ENCODE data around the gene DISC1.

Gene DISC1

GRCh38 chr1:231882790-231883189 is 256.2 kb downstream of the DISC1 start:
- Histone ChIP-seq H3K27me3 (ENCODE audit: control insufficient read depth in 5 of 5, insufficient read depth in 4 of 5, low read length in 5 of 5) (peaks cover 0 to 2% (median 0%) of the 10 kb centered on the region in 5 donors), H3K9me3 (ENCODE audit: control insufficient read depth in 5 of 5, low read length in 5 of 5) (no peaks in the 10 kb centered on the region), H3K9ac (ENCODE audit: low read length in 5 of 5) (no peak overlapping the region), H3K4me3 (ENCODE audit: low read depth in 1 of 5, low read length in 5 of 5) (no peak overlapping the region), H3K36me3 (ENCODE audit: control insufficient read depth in 5 of 5, insufficient read depth in 5 of 5, low read length in 5 of 5) (no peaks in the 10 kb centered on the region), H3K4me1 (ENCODE audit: control insufficient read depth in 5 of 5, insufficient read depth in 5 of 5, low read length in 5 of 5) (no peaks in the 10 kb centered on the region), H3K27ac (ENCODE audit: low read depth, low read length) (no peak overlapping the region)

GRCh38 chr1:231883382-231883781 is 256.8 kb downstream of the DISC1 start:
- no peaks in the 10 kb centered on the region for H3K9me3 ChIP-seq (ENCODE audit: control insufficient read depth in 5 of 5, low read length in 5 of 5)
- H3K27me3 ChIP-seq (ENCODE audit: control insufficient read depth in 5 of 5, insufficient read depth in 4 of 5, low read length in 5 of 5): peaks cover 0 to 2% (median 0%) of the 10 kb centered on the region in 5 donors
- no peak overlapping the region for H3K9ac ChIP-seq (ENCODE audit: low read length in 5 of 5)
- H3K4me1 ChIP-seq (ENCODE audit: control insufficient read depth in 5 of 5, insufficient read depth in 5 of 5, low read length in 5 of 5): no peaks in the 10 kb centered on the region
- H3K36me3 ChIP-seq (ENCODE audit: control insufficient read depth in 5 of 5, insufficient read depth in 5 of 5, low read length in 5 of 5): no peaks in the 10 kb centered on the region
- no peak overlapping the region for H3K4me3 ChIP-seq (ENCODE audit: low read depth in 1 of 5, low read length in 5 of 5)
- no peak overlapping the region for H3K27ac ChIP-seq (ENCODE audit: low read depth, low read length)

DNA sequence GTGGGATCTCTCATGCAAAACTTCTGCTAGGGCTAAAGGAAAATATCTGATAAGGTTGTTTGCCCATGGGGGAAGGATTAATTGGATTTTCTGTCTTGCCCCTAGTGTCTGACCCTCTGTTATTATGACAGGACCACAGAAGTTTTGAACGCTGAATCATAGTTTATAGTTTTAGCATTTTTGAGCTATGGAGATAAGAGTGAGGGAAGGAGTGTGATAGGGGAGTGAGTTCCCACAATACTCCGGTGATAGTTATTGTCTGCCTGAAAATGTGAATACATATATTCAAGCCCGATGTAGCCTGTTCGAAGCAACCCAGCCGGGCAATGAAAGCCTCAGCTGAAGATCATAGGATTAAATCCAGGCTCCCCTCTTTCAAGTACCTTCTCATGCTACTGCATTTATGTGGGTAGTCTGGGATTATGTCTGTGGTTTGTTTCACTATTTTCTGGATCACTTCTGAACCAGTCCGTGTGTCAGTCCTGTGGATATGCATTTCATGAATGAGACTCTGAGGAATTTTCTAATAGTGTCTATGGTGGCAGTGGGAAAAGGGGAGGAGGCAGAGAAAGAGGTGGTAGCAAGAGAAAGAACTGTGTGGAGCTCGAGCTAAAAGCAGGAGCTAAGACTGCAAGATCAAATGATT is 258.7 kb downstream of the DISC1 start:
- Histone ChIP-seq H3K27me3 (ENCODE audit: control insufficient read depth in 5 of 5, insufficient read depth in 4 of 5, low read length in 5 of 5) (peaks cover 0 to 2% (median 0%) of the 10 kb centered on the region in 5 donors), H3K4me1 (ENCODE audit: control insufficient read depth in 5 of 5, insufficient read depth in 5 of 5, low read length in 5 of 5) (no peaks in the 10 kb centered on the region), H3K4me3 (ENCODE audit: low read depth in 1 of 5, low read length in 5 of 5) (no peak overlapping the region), H3K27ac (ENCODE audit: low read depth, low read length) (no peak overlapping the region), H3K36me3 (ENCODE audit: control insufficient read depth in 5 of 5, insufficient read depth in 5 of 5, low read length in 5 of 5) (no peaks in the 10 kb centered on the region), H3K9ac (ENCODE audit: low read length in 5 of 5) (no peak overlapping the region), H3K9me3 (ENCODE audit: control insufficient read depth in 5 of 5, low read length in 5 of 5) (no peaks in the 10 kb centered on the region)

GRCh38 chr1:231887166-231887565 is 260.6 kb downstream of the DISC1 start:
- Histone ChIP-seq H3K9ac (ENCODE audit: low read length in 5 of 5) (no peak overlapping the region), H3K4me3 (ENCODE audit: low read depth in 1 of 5, low read length in 5 of 5) (no peak overlapping the region), H3K4me1 (ENCODE audit: control insufficient read depth in 5 of 5, insufficient read depth in 5 of 5, low read length in 5 of 5) (no peaks in the 10 kb centered on the region), H3K27me3 (ENCODE audit: control insufficient read depth in 5 of 5, insufficient read depth in 4 of 5, low read length in 5 of 5) (no peaks in the 10 kb centered on the region), H3K9me3 (ENCODE audit: control insufficient read depth in 5 of 5, low read length in 5 of 5) (no peaks in the 10 kb centered on the region), H3K27ac (ENCODE audit: low read depth, low read length) (no peak overlapping the region), H3K36me3 (ENCODE audit: control insufficient read depth in 5 of 5, insufficient read depth in 5 of 5, low read length in 5 of 5) (no peaks in the 10 kb centered on the region)

DNA sequence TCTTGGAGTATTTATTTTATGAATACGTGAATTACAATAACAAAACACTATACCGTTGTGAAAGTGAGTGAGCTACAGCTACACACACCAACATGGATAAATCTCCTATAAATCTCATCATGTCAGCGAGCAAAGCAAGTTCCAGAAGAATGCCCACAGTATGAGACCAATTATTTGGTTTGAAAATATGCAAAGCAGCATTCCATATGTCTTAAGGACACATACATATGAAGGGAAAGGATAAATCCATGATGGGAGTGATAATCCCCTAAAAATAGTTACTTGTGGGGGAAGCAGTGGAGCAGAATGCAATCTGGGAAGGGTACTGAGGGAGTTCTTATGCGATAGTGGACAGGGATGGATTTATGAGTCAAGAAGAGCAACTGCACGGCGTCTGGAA is 261.3 kb downstream of the DISC1 start:
- Histone ChIP-seq H3K27ac (ENCODE audit: low read depth, low read length) (no peak overlapping the region), H3K4me3 (ENCODE audit: low read depth in 1 of 5, low read length in 5 of 5) (no peak overlapping the region), H3K9ac (ENCODE audit: low read length in 5 of 5) (no peak overlapping the region), H3K27me3 (ENCODE audit: control insufficient read depth in 5 of 5, insufficient read depth in 4 of 5, low read length in 5 of 5) (no peaks in the 10 kb centered on the region), H3K4me1 (ENCODE audit: control insufficient read depth in 5 of 5, insufficient read depth in 5 of 5, low read length in 5 of 5) (no peaks in the 10 kb centered on the region), H3K36me3 (ENCODE audit: control insufficient read depth in 5 of 5, insufficient read depth in 5 of 5, low read length in 5 of 5) (no peaks in the 10 kb centered on the region), H3K9me3 (ENCODE audit: control insufficient read depth in 5 of 5, low read length in 5 of 5) (no peaks in the 10 kb centered on the region)

DNA sequence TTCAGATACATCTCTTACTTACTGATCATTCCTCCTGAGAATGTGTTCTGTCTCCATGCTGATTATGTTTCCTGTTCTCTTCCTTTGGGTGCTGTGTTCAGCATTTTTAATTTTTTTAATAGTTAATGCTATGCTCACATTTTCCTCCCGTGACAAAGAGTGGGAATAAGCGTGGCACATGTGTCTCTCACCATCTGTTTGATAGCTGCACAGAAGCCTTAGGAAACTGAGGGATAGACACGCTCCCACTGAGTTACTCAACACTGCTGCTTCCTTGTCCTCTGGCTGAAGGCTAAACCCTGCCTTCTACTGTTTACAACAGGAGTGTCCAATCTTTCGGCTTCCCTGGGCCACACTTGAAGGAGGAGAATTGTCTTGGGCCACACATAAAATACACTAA is 264.2 kb downstream of the DISC1 start:
- Histone ChIP-seq H3K36me3 (ENCODE audit: control insufficient read depth in 5 of 5, insufficient read depth in 5 of 5, low read length in 5 of 5) (no peaks in the 10 kb centered on the region), H3K27me3 (ENCODE audit: control insufficient read depth in 5 of 5, insufficient read depth in 4 of 5, low read length in 5 of 5) (no peaks in the 10 kb centered on the region), H3K4me1 (ENCODE audit: control insufficient read depth in 5 of 5, insufficient read depth in 5 of 5, low read length in 5 of 5) (no peaks in the 10 kb centered on the region), H3K9me3 (ENCODE audit: control insufficient read depth in 5 of 5, low read length in 5 of 5) (peaks cover 0 to 6% (median 2%) of the 10 kb centered on the region in 5 donors), H3K4me3 (ENCODE audit: low read depth in 1 of 5, low read length in 5 of 5) (no peak overlapping the region), H3K27ac (ENCODE audit: low read depth, low read length) (no peak overlapping the region), H3K9ac (ENCODE audit: low read length in 5 of 5) (no peak overlapping the region)

DNA sequence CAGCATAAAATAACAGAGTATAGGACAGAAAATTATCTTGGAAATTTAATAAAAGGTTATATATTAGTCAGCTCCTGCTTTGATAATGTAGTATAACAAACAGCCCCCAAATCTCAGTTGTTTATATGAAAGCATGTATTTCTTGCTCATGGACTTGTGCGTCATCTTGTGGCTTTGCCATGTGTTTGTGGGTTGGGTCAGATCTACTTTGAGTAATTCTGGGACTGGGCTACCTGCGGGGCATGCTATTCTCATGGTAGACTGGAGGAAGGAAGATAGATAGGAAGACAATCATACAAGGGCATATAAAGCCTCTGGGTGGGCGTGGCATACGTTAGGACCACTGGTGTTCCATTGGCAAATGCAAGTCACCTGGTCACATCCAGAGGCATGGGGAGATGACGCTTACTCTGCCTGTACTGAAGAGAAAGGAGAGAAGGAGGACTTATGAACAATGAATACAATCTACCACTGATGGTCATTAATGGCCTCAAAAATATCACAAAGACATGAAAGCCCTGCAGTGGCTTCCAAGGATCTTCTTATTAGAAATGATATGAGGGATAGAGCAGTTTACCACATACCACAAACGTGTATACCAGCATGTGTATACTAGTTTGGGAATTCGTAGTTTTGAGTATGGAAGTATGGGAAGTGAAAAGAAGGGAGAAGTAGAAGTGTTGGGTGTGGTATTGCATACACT is 267.0 kb downstream of the DISC1 start:
- Histone ChIP-seq H3K36me3 (ENCODE audit: control insufficient read depth in 5 of 5, insufficient read depth in 5 of 5, low read length in 5 of 5) (no peaks in the 10 kb centered on the region), H3K9ac (ENCODE audit: low read length in 5 of 5) (no peak overlapping the region), H3K27me3 (ENCODE audit: control insufficient read depth in 5 of 5, insufficient read depth in 4 of 5, low read length in 5 of 5) (no peaks in the 10 kb centered on the region), H3K9me3 (ENCODE audit: control insufficient read depth in 5 of 5, low read length in 5 of 5) (peaks cover 0 to 6% (median 2%) of the 10 kb centered on the region in 5 donors), H3K27ac (ENCODE audit: low read depth, low read length) (no peak overlapping the region), H3K4me1 (ENCODE audit: control insufficient read depth in 5 of 5, insufficient read depth in 5 of 5, low read length in 5 of 5) (no peaks in the 10 kb centered on the region), H3K4me3 (ENCODE audit: low read depth in 1 of 5, low read length in 5 of 5) (no peak overlapping the region)

DNA sequence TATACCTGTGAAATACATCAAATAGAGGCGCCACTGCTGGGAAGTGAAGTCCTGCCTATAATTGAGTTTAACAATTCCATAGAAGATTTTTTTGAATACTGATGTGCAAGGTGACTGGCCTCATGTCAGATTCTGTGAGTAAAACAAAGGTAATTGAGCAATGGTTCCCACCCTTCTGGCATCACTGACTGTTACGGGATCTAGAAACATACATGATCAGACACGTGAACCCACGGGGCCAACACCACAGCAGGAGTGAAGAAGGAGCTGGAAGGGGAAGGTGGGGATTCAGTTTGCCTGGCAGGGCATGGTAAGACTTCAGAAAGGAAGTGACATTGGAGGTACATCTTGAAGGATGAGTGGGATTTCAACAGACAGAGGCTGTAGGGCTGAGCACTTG is 270.2 kb downstream of the DISC1 start:
- Histone ChIP-seq H3K9me3 (ENCODE audit: control insufficient read depth in 5 of 5, low read length in 5 of 5) (peaks cover 0 to 6% (median 2%) of the 10 kb centered on the region in 5 donors), H3K27ac (ENCODE audit: low read depth, low read length) (no peak overlapping the region), H3K27me3 (ENCODE audit: control insufficient read depth in 5 of 5, insufficient read depth in 4 of 5, low read length in 5 of 5) (no peaks in the 10 kb centered on the region), H3K36me3 (ENCODE audit: control insufficient read depth in 5 of 5, insufficient read depth in 5 of 5, low read length in 5 of 5) (no peaks in the 10 kb centered on the region), H3K4me1 (ENCODE audit: control insufficient read depth in 5 of 5, insufficient read depth in 5 of 5, low read length in 5 of 5) (no peaks in the 10 kb centered on the region), H3K9ac (ENCODE audit: low read length in 5 of 5) (no peak overlapping the region), H3K4me3 (ENCODE audit: low read depth in 1 of 5, low read length in 5 of 5) (no peak overlapping the region)

GRCh38 chr1:231899046-231899445 is 272.5 kb downstream of the DISC1 start:
- H3K4me1 ChIP-seq (ENCODE audit: control insufficient read depth in 5 of 5, insufficient read depth in 5 of 5, low read length in 5 of 5): no peaks in the 10 kb centered on the region
- no peaks in the 10 kb centered on the region for H3K36me3 ChIP-seq (ENCODE audit: control insufficient read depth in 5 of 5, insufficient read depth in 5 of 5, low read length in 5 of 5)
- H3K27ac ChIP-seq (ENCODE audit: low read depth, low read length): no peak overlapping the region
- peaks cover 0 to 3% (median 2%) of the 10 kb centered on the region in 5 donors for H3K9me3 ChIP-seq (ENCODE audit: control insufficient read depth in 5 of 5, low read length in 5 of 5)
- H3K4me3 ChIP-seq (ENCODE audit: low read depth in 1 of 5, low read length in 5 of 5): no peak overlapping the region
- H3K27me3 ChIP-seq (ENCODE audit: control insufficient read depth in 5 of 5, insufficient read depth in 4 of 5, low read length in 5 of 5): no peaks in the 10 kb centered on the region
- H3K9ac ChIP-seq (ENCODE audit: low read length in 5 of 5): no peak overlapping the region

- H3K4me1 ChIP-seq (ENCODE audit: control insufficient read depth in 5 of 5, insufficient read depth in 5 of 5, low read length in 5 of 5): no peaks in the 10 kb centered on the region
- H3K36me3 ChIP-seq (ENCODE audit: control insufficient read depth in 5 of 5, insufficient read depth in 5 of 5, low read length in 5 of 5): no peaks in the 10 kb centered on the region
- peaks cover 0 to 8% (median 3%) of the 10 kb centered on the region in 5 donors for H3K9me3 ChIP-seq (ENCODE audit: control insufficient read depth in 5 of 5, low read length in 5 of 5)
- no peak overlapping the region for H3K27ac ChIP-seq (ENCODE audit: low read depth, low read length)
- no peaks in the 10 kb centered on the region for H3K27me3 ChIP-seq (ENCODE audit: control insufficient read depth in 5 of 5, insufficient read depth in 4 of 5, low read length in 5 of 5)
- H3K9ac ChIP-seq (ENCODE audit: low read length in 5 of 5): no peak overlapping the region
- no peak overlapping the region for H3K4me3 ChIP-seq (ENCODE audit: low read depth in 1 of 5, low read length in 5 of 5)
These were observed 273.3 kb downstream of the DISC1 start for GRCh38 chr1:231899713-231900435.

Measured in subcutaneous abdominal adipose tissue (tissue), 5 donors.